Keratinocyte (primary cell): ENCODE results near the gene CACNA1C.

Source experiments
- EZH2 ChIP-seq: IDR thresholded peaks from one replicate; pipeline ENCODE4 v1.6.1; 2012; ENCODE audit warnings: inconsistent platforms, mild to moderate bottlenecking, low read length, moderate library complexity
- TF ChIP-seq, protein P1 (sequence below), 3 experiments: IDR thresholded peaks in 1 of 3; conservative IDR thresholded peaks in 1 of 3; optimal IDR thresholded peaks in 1 of 3; 2 replicates in 2 of 3; 3 replicates in 1 of 3; pipeline versions ENCODE3 to v1.5.1; 2011; ENCODE audit warnings: low read length in 3 of 3, mild to moderate bottlenecking in 3 of 3, moderate library complexity in 2 of 3, control low read depth in 1 of 3, inconsistent platforms in 1 of 3; ENCODE audit not compliant: insufficient read depth in 2 of 3; ENCODE audit errors: extremely low read depth in 1 of 3

GRCh38 chr12:2697057-2697800 lies 644.4 kb downstream of the CACNA1C start:
- TF ChIP-seq EZH2 = no peak
- TF ChIP-seq, protein P1, sequence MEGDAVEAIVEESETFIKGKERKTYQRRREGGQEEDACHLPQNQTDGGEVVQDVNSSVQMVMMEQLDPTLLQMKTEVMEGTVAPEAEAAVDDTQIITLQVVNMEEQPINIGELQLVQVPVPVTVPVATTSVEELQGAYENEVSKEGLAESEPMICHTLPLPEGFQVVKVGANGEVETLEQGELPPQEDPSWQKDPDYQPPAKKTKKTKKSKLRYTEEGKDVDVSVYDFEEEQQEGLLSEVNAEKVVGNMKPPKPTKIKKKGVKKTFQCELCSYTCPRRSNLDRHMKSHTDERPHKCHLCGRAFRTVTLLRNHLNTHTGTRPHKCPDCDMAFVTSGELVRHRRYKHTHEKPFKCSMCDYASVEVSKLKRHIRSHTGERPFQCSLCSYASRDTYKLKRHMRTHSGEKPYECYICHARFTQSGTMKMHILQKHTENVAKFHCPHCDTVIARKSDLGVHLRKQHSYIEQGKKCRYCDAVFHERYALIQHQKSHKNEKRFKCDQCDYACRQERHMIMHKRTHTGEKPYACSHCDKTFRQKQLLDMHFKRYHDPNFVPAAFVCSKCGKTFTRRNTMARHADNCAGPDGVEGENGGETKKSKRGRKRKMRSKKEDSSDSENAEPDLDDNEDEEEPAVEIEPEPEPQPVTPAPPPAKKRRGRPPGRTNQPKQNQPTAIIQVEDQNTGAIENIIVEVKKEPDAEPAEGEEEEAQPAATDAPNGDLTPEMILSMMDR (optimal IDR thresholded peaks at IDR 0.05 in 1 of 3, IDR thresholded peaks at IDR 0.05 in 1 of 3, conservative IDR thresholded peaks at IDR 0.05 in 1 of 3; ENCODE audit: extremely low read depth in 1 of 3, insufficient read depth in 2 of 3, low read length in 3 of 3) = no peak
